K562 (cell line): ENCODE data around the gene ZFYVE28. TPM values are rescaled to one million over a fixed set of nuclear protein-coding genes. Genes with fewer than 3 reads are reported as not detected.

Experiments
- BRD9 ChIP-seq: fragments of 450-650 bp; IDR thresholded peaks from 2 replicates; pipeline ENCODE4 v1.6.1; 2018; ENCODE audit warnings: low read depth; ENCODE audit not compliant: partially characterized antibody
- CBX2 ChIP-seq: fragments of 200-600 bp; sonication (generic); IDR thresholded peaks from one replicate; pipeline ENCODE4 v1.6.1; 2012; ENCODE audit warnings: mild to moderate bottlenecking, low read length, inconsistent platforms; ENCODE audit not compliant: insufficient read depth, poor library complexity, severe bottlenecking
- CREB3L1 ChIP-seq: fragments of 450-650 bp; IDR thresholded peaks from 2 replicates; pipeline ENCODE4 v1.6.1; 2014; ENCODE audit warnings: low read depth, mild to moderate bottlenecking, moderate library complexity, borderline replicate concordance
- FOXP1 ChIP-seq: sonication (generic); formaldehyde crosslinking; IDR thresholded peaks from 2 replicates; pipeline ENCODE4 v1.8.0; 2022; ENCODE audit warnings: mild to moderate bottlenecking, missing genetic modification reagents
- HNRNPLL ChIP-seq: fragments of 200-400 bp; formaldehyde crosslinking; IDR thresholded peaks from 2 replicates; pipeline ENCODE4 v1.6.1; 2017; ENCODE audit warnings: low read length, low read depth, mild to moderate bottlenecking; ENCODE audit not compliant: poor library complexity, severe bottlenecking
- LARP7 ChIP-seq: fragments of 450-650 bp; IDR thresholded peaks from 2 replicates; pipeline ENCODE4 v1.6.1; 2016
- MBD2 ChIP-seq: sonication (generic); IDR thresholded peaks from 2 replicates; pipeline ENCODE4 v1.6.1; 2016; ENCODE audit warnings: low read depth, borderline replicate concordance
- NCOR1 ChIP-seq: fragments of 450-650 bp; IDR thresholded peaks from 2 replicates; pipeline ENCODE4 v1.6.1; 2016; ENCODE audit warnings: mild to moderate bottlenecking, moderate library complexity
- NR2C2 ChIP-seq, 2 experiments: fragments of 200-800 bp in 1 of 2; sonication (Bioruptor generic) in 1 of 2; sonication (generic) in 1 of 2; formaldehyde crosslinking in 1 of 2; IDR thresholded peaks; 2 replicates each; pipeline versions ENCODE4 v1.6.1 to v1.8.0; 2016 to 2022; ENCODE audit warnings: mild to moderate bottlenecking in 1 of 2, missing compliant biosample characterization in 1 of 2, missing genetic modification characterization in 1 of 2, missing genetic modification reagents in 1 of 2
- PHB2 ChIP-seq: fragments of 450-650 bp; IDR thresholded peaks from 2 replicates; pipeline ENCODE4 v1.6.1; 2017; ENCODE audit warnings: low read depth
- PYGO2 ChIP-seq: fragments of 450-650 bp; IDR thresholded peaks from 2 replicates; pipeline ENCODE4 v1.6.1; 2016; ENCODE audit warnings: mild to moderate bottlenecking, missing genetic modification characterization, moderate library complexity, missing compliant biosample characterization
- RHOXF2B ChIP-seq: fragments of 250-450 bp; sonication (Bioruptor Pico); conservative IDR thresholded peaks from 2 replicates; pipeline ENCODE4 v1.5.1; 2021
- SAFB ChIP-seq: fragments of 200-400 bp; formaldehyde crosslinking; IDR thresholded peaks from 2 replicates; pipeline ENCODE4 v1.6.1; 2017; ENCODE audit warnings: low read depth, low read length, borderline replicate concordance
- SMARCB1 ChIP-seq: IDR thresholded peaks from 2 replicates; pipeline ENCODE4 v1.6.1; 2011; ENCODE audit warnings: improper control_type of control experiment, low read depth; ENCODE audit not compliant: insufficient read length
- SRSF9 ChIP-seq: fragments of 200-400 bp; formaldehyde crosslinking; IDR thresholded peaks from 2 replicates; pipeline ENCODE4 v1.6.1; 2017; ENCODE audit warnings: low read depth, low read length, borderline replicate concordance
- TEAD1 ChIP-seq, 2 experiments: fragments of 450-650 bp in 1 of 2; sonication (generic) in 1 of 2; formaldehyde crosslinking; IDR thresholded peaks; 2 replicates each; pipeline versions ENCODE4 v1.4.0 to v1.8.0; 2020 to 2022; ENCODE audit warnings: mild to moderate bottlenecking in 2 of 2, missing genetic modification reagents in 1 of 2
- THRAP3 ChIP-seq: fragments of 450-650 bp; IDR thresholded peaks from 2 replicates; pipeline ENCODE4 v1.6.1; 2016; ENCODE audit warnings: mild to moderate bottlenecking, inconsistent platforms, borderline replicate concordance
- ZBTB49 ChIP-seq: sonication (generic); formaldehyde crosslinking; IDR thresholded peaks from 2 replicates; pipeline ENCODE4 v1.8.0; 2022; ENCODE audit warnings: missing genetic modification reagents, mild to moderate bottlenecking, borderline replicate concordance
- ZNF639 ChIP-seq, 2 experiments: fragments of 200-800 bp in 1 of 2; sonication (Bioruptor generic) in 1 of 2; sonication (generic) in 1 of 2; formaldehyde crosslinking in 1 of 2; IDR thresholded peaks in 1 of 2; conservative IDR thresholded peaks in 1 of 2; 2 replicates each; pipeline versions ENCODE4 v1.5.0 to v1.6.1; 2016 to 2020; ENCODE audit warnings: missing compliant biosample characterization in 1 of 2, missing genetic modification characterization in 1 of 2, missing genetic modification reagents in 1 of 2
- polyA plus RNA-seq, 8 experiments: library from polyadenylated mRNA; depleted of rRNA in 4 of 8; stranded (reverse) in 5 of 8; unstranded in 3 of 8; fragments of >200 nt; fragmentation: Nextera tagmentation in 2 of 8; fragmentation: Illumina TruSeq in 1 of 8; extraction: Ambion mirVana in 2 of 8; extraction: Trizol in 1 of 8; gene quantifications; 2 replicates each; pipeline versions ENCODE4 v1.2.1 to v1.2.3, GENCODE V29; 2011 to 2014; ENCODE audit warnings: inconsistent platforms in 1 of 8, missing spikeins in 1 of 8
- total RNA-seq, 7 experiments: library from RNA; depleted of rRNA in 6 of 7; stranded (reverse); fragments of >200 nt in 6 of 7; fragmentation: Illumina TruSeq in 2 of 7; extraction: Trizol in 2 of 7; gene quantifications; 2 replicates each; pipeline versions ENCODE4 v1.2.1 to v1.2.3, GENCODE V29; 2011 to 2021; ENCODE audit warnings: low replicate concordance in 1 of 7

ZFYVE28 gene
- total and polyA plus RNA-seq, 9 of the 15 experiments (the other 6 are each of a cell fraction or from before 2014, with no cell fraction given), result 1.3 to 24.8 (median 8.9) TPM

- TF ChIP-seq ZBTB49 (no peak), PYGO2 (tag) (no peak), TEAD1 (CRISPR knock-in tag; IDR thresholded peaks at IDR 0.05) (no peak; a peak in 1 of 4 replicates), THRAP3 (no peak), SAFB (no peak), SMARCB1 (no peak), BRD9 (no peak), FOXP1 (CRISPR knock-in tag) (peak; percentile 77; the same call in 1 of the 2 replicates), SRSF9 (no peak), RHOXF2B (CRISPR knock-in tag) (no peak), CREB3L1 (no peak), NR2C2 (CRISPR knock-in tag; IDR thresholded peaks at IDR 0.05) (no peak), NR2C2 (tag; IDR thresholded peaks at IDR 0.05) (no peak), LARP7 (no peak), MBD2 (no peak), NCOR1 (no peak), ZNF639 (CRISPR knock-in tag; conservative IDR thresholded peaks at IDR 0.05 in 1 of 2, IDR thresholded peaks at IDR 0.05 in 1 of 2) (0 out of 4 replicates have a peak, but pooled peaks of 1 of the 2 experiments have one; percentile 19), CBX2 (no peak), PHB2 (no peak), HNRNPLL (peak; percentile 70)
Observed at GRCh38 chr4:2241410-2242353, 176.8 kb downstream of the ZFYVE28 start, which contains the start of the genes HAUS3 and POLN (continued).
